ENCODE results near the gene OPA1. TPM values are rescaled to one million over a fixed set of nuclear protein-coding genes. Genes with fewer than 3 reads are reported as not detected.

The OPA1 gene
- total RNA-seq, 6 donors from 2014 or later = 31.1 to 48.8 (median 42.5) TPM

GRCh38 chr3:193638833-193639232, 45.8 kb downstream of the OPA1 start:
- no peak overlapping the region for H3K4me3 ChIP-seq
- H3K9me3 ChIP-seq = no peaks in the 10 kb centered on the region
- H3K27me3 ChIP-seq = no peaks in the 10 kb centered on the region
- H3K36me3 ChIP-seq = peaks cover 0 to 44% (median 13%) of the 10 kb centered on the region in 4 donors
- DNase-seq (no peak), ATAC-seq (ENCODE audit: low FRiP score in 2 of 2) (no peak)
- H3K4me1 ChIP-seq = peaks cover 0 to 4% (median 0%) of the 10 kb centered on the region in 4 donors
- no peak overlapping the region for H3K27ac ChIP-seq
- WGBS, 2 donors = 91 to 92% methylated on average over 3 of the region's 3 CpGs
- TF ChIP-seq CTCF (IDR thresholded peaks at IDR 0.05) (no peak), POLR2A (IDR thresholded peaks at IDR 0.05) (no peak)

GRCh38 chr3:193640165-193640715, 47.2 kb downstream of the OPA1 start:
- WGBS, 2 donors = 73 to 80% methylated on average over 5 of the region's 5 CpGs
- ATAC-seq (ENCODE audit: low FRiP score in 2 of 2) = peak in 1 of 2 donors; percentile 42
- H3K27me3 ChIP-seq = no peaks in the 10 kb centered on the region
- H3K27ac ChIP-seq = no peak overlapping the region
- no peaks in the 10 kb centered on the region for H3K9me3 ChIP-seq
- peaks cover 5 to 59% (median 22%) of the 10 kb centered on the region in 4 donors for H3K36me3 ChIP-seq
- TF ChIP-seq POLR2AphosphoS5 (IDR thresholded peaks at IDR 0.05) (no peak), POLR2A (IDR thresholded peaks at IDR 0.05) (no peak), CTCF (IDR thresholded peaks at IDR 0.05) (no peak), EP300 (IDR thresholded peaks at IDR 0.05) (no peak)
- peaks cover 0 to 4% (median 0%) of the 10 kb centered on the region in 4 donors for H3K4me1 ChIP-seq
- no peak for DNase-seq
- no peak overlapping the region for H3K4me3 ChIP-seq

- WGBS, 2 donors = 83% methylated on average over 4 of the region's 4 CpGs
- TF ChIP-seq POLR2AphosphoS5 (IDR thresholded peaks at IDR 0.05) (no peak), CTCF (IDR thresholded peaks at IDR 0.05) (no peak), POLR2A (IDR thresholded peaks at IDR 0.05) (no peak), EP300 (IDR thresholded peaks at IDR 0.05) (no peak)
- DNase-seq = no peak
- Histone ChIP-seq H3K4me3 (no peak overlapping the region), H3K4me1 (peaks cover 0 to 4% (median 0%) of the 10 kb centered on the region in 4 donors), H3K27me3 (no peaks in the 10 kb centered on the region), H3K27ac (no peak overlapping the region), H3K9me3 (no peaks in the 10 kb centered on the region), H3K36me3 (peaks cover 5 to 65% (median 23%) of the 10 kb centered on the region in 4 donors)
- ATAC-seq (ENCODE audit: low FRiP score in 2 of 2) = no peak
Measured at GRCh38 chr3:193640728-193641439, 47.9 kb downstream of the OPA1 start.

GRCh38 chr3:193641440-193641775, 48.4 kb downstream of the OPA1 start:
- peaks cover 0 to 4% (median 0%) of the 10 kb centered on the region in 4 donors for H3K4me1 ChIP-seq
- TF ChIP-seq CTCF (IDR thresholded peaks at IDR 0.05) (no peak), POLR2AphosphoS5 (IDR thresholded peaks at IDR 0.05) (no peak), EP300 (IDR thresholded peaks at IDR 0.05) (no peak), POLR2A (IDR thresholded peaks at IDR 0.05) (no peak)
- WGBS, 2 donors = 81 to 84% methylated on average over 3 of the region's 3 CpGs
- H3K27ac ChIP-seq = no peak overlapping the region
- H3K4me3 ChIP-seq = no peak overlapping the region
- peaks cover 7 to 64% (median 24%) of the 10 kb centered on the region in 4 donors for H3K36me3 ChIP-seq
- H3K27me3 ChIP-seq = no peaks in the 10 kb centered on the region
- ATAC-seq (ENCODE audit: low FRiP score in 2 of 2) = no peak
- no peak for DNase-seq
- H3K9me3 ChIP-seq = no peaks in the 10 kb centered on the region

- TF ChIP-seq POLR2A (IDR thresholded peaks at IDR 0.05) = no peak
- Histone ChIP-seq H3K4me3 (no peak overlapping the region), H3K4me1 (peaks cover 0 to 1% (median 0%) of the 10 kb centered on the region in 4 donors), H3K27me3 (no peaks in the 10 kb centered on the region), H3K36me3 (peaks cover 11 to 79% (median 33%) of the 10 kb centered on the region in 4 donors), H3K9me3 (no peaks in the 10 kb centered on the region), H3K27ac (no peak overlapping the region)
- 78 to 87% methylated on average over 6 of the region's 6 CpGs for WGBS, 2 donors
- ATAC-seq (ENCODE audit: low FRiP score in 2 of 2) (no peak), DNase-seq (no peak)
Measured at GRCh38 chr3:193645806-193646205, 52.8 kb downstream of the OPA1 start.
